H1 (cell line): ENCODE measurements around the gene KCNQ1OT1. TPM values are rescaled to one million over a fixed set of nuclear protein-coding genes. Genes with fewer than 3 reads are reported as not detected.

Experiments
- CTCF ChIA-PET: fragments of 300-600 bp; sonication (Branson Sonifier 250); formaldehyde crosslinking; loops from one replicate; lab custom pipeline; 2021; ENCODE audit not compliant: partially characterized antibody; lab: Charles Lee
- POLR2A ChIA-PET: fragments of 300-600 bp; sonication (Branson Sonifier 250); formaldehyde crosslinking; loops from one replicate; lab custom pipeline; 2021; ENCODE audit warnings: inconsistent platforms; ENCODE audit not compliant: partially characterized antibody; lab: Charles Lee
- DNase-seq, 2 experiments: peaks; one replicate each; pipeline versions ENCODE4 v3.0.0 to v3.0.0-alpha.2; 2010 to 2022; ENCODE audit warnings: low spot score in 2 of 2, low read depth in 1 of 2, mixed read lengths in 1 of 2
- FAIRE-seq: peaks from 2 replicates; lab custom pipeline; 2011; peaks lifted over from hg19 to GRCh38; lab: Jason Lieb, UNC
- H2AFZ ChIP-seq: 2 replicates; pipeline ENCODE4 v1.8.1; 2012; ENCODE audit warnings: low read length, inconsistent platforms
- H2AK5ac ChIP-seq: 2 replicates; pipeline ENCODE4 v1.6.1; 2013; ENCODE audit warnings: low read depth, low read length
- H2BK120ac ChIP-seq: replicated peaks from 2 replicates; pipeline ENCODE3; 2013; ENCODE audit warnings: low read depth, low read length, inconsistent platforms
- H2BK12ac ChIP-seq: 2 replicates; pipeline ENCODE4 v1.6.1; 2013; ENCODE audit warnings: low read depth, low read length
- H2BK15ac ChIP-seq: 2 replicates; pipeline ENCODE4 v1.6.1; 2013; ENCODE audit warnings: low read length
- H2BK20ac ChIP-seq: 2 replicates; pipeline ENCODE4 v1.6.1; 2013; ENCODE audit warnings: low read length
- H2BK5ac ChIP-seq: 2 replicates; pipeline ENCODE4 v1.6.1; 2013; ENCODE audit warnings: low read depth, low read length
- H3K14ac ChIP-seq: 2 replicates; pipeline ENCODE4 v1.6.1; 2013; ENCODE audit warnings: inconsistent platforms; ENCODE audit not compliant: insufficient read length
- H3K18ac ChIP-seq: 2 replicates; pipeline ENCODE4 v1.6.1; 2013; ENCODE audit warnings: low read length; ENCODE audit errors: extremely low read depth
- H3K23ac ChIP-seq: 2 replicates; pipeline ENCODE4 v1.6.1; 2013; ENCODE audit warnings: inconsistent platforms; ENCODE audit not compliant: insufficient read length
- H3K23me2 ChIP-seq: 2 replicates; pipeline ENCODE4 v1.6.1; 2013; ENCODE audit warnings: low read depth, low read length
- H3K27ac ChIP-seq: 2 replicates; pipeline ENCODE4 v1.6.1; 2011; ENCODE audit warnings: low read depth, low read length, inconsistent platforms
- H3K27me3 ChIP-seq, 4 experiments: replicated peaks in 1 of 4; 1 replicate in 1 of 4; 2 replicates in 3 of 4; pipeline versions ENCODE4 v1.6.1 to v1.8.1; 2011 to 2013; ENCODE audit warnings: low read length in 3 of 4, mild to moderate bottlenecking in 3 of 4, inconsistent platforms in 2 of 4, mixed read lengths in 2 of 4, moderate library complexity in 1 of 4; ENCODE audit not compliant: control insufficient read depth in 3 of 4, insufficient read depth in 3 of 4; ENCODE audit errors: extremely low read depth in 1 of 4
- H3K36me3 ChIP-seq, 4 experiments: 2 replicates each; pipeline versions ENCODE4 v1.6.1 to v1.8.1; 2011 to 2013; ENCODE audit warnings: mild to moderate bottlenecking in 4 of 4, low read length in 3 of 4, moderate library complexity in 2 of 4, control low read depth in 1 of 4, inconsistent platforms in 1 of 4; ENCODE audit not compliant: insufficient read depth in 4 of 4, control insufficient read depth in 2 of 4
- H3K4ac ChIP-seq: replicated peaks from 2 replicates; pipeline ENCODE3; 2013; ENCODE audit warnings: low read length, low read depth, mixed read lengths, inconsistent platforms; ENCODE audit not compliant: insufficient read length
- H3K4me1 ChIP-seq, 4 experiments: replicated peaks in 1 of 4; 1 replicate in 1 of 4; 2 replicates in 3 of 4; pipeline versions ENCODE4 v1.6.1 to v1.8.1; 2011 to 2013; ENCODE audit warnings: low read length in 3 of 4, inconsistent platforms in 2 of 4, mixed read lengths in 1 of 4; ENCODE audit not compliant: insufficient read depth in 4 of 4, control insufficient read depth in 3 of 4
- H3K4me2 ChIP-seq, 2 experiments: 2 replicates each; pipeline versions ENCODE4 v1.6.1 to v1.8.1; 2011 to 2013; ENCODE audit warnings: low read depth in 2 of 2, low read length in 2 of 2, control low read depth in 1 of 2, inconsistent platforms in 1 of 2, mild to moderate bottlenecking in 1 of 2; ENCODE audit not compliant: insufficient read depth in 1 of 2
- H3K4me3 ChIP-seq, 4 experiments: fragments of 200-600, 300-600 bp in 1 of 4; sonication (generic), shearing (Covaris generic), sonication (Bioruptor Twin) in 1 of 4; 2 replicates each; pipeline versions ENCODE4 v1.5.1 to v1.8.1; 2011 to 2016; ENCODE audit warnings: low read length in 4 of 4, low read depth in 3 of 4, control low read depth in 2 of 4, inconsistent platforms in 2 of 4, mild to moderate bottlenecking in 2 of 4, mixed read lengths in 1 of 4, moderate library complexity in 1 of 4; ENCODE audit not compliant: insufficient read depth in 2 of 4; ENCODE audit errors: extremely low read depth in 1 of 4
- H3K56ac ChIP-seq: replicated peaks from 2 replicates; pipeline ENCODE3; 2013; ENCODE audit warnings: low read depth, mild to moderate bottlenecking, mixed read lengths, low read length, inconsistent platforms; ENCODE audit not compliant: insufficient read length
- H3K79me1 ChIP-seq: 2 replicates; pipeline ENCODE4 v1.6.1; 2013; ENCODE audit warnings: low read depth, low read length, control low read depth
- H3K79me2 ChIP-seq, 2 experiments: 2 replicates each; pipeline versions ENCODE4 v1.6.1 to v1.8.1; 2012 to 2013; ENCODE audit warnings: low read length in 2 of 2, mild to moderate bottlenecking in 2 of 2, inconsistent platforms in 1 of 2; ENCODE audit not compliant: insufficient read depth in 2 of 2, control insufficient read depth in 1 of 2
- H3K9ac ChIP-seq, 4 experiments: replicated peaks in 1 of 4; 1 replicate in 1 of 4; 2 replicates in 3 of 4; pipeline versions ENCODE4 v1.6.1 to v1.8.1; 2011 to 2013; ENCODE audit warnings: low read depth in 3 of 4, low read length in 3 of 4, control low read depth in 2 of 4, mild to moderate bottlenecking in 2 of 4, moderate library complexity in 2 of 4, inconsistent platforms in 1 of 4; ENCODE audit errors: extremely low read depth in 1 of 4
- H3K9me3 ChIP-seq, 2 experiments: 2 replicates each; pipeline versions ENCODE4 v1.6.1 to v1.8.1; 2012 to 2013; ENCODE audit warnings: mild to moderate bottlenecking in 2 of 2, moderate library complexity in 2 of 2, control low read depth in 1 of 2, inconsistent platforms in 1 of 2, low read depth in 1 of 2, low read length in 1 of 2, mixed read lengths in 1 of 2; ENCODE audit not compliant: insufficient read depth in 2 of 2
- H4K20me1 ChIP-seq, 2 experiments: replicated peaks in 1 of 2; 2 replicates each; pipeline versions ENCODE3 to v1.8.1; 2011 to 2013; ENCODE audit warnings: inconsistent platforms in 2 of 2, low read length in 2 of 2, mild to moderate bottlenecking in 1 of 2; ENCODE audit not compliant: insufficient read depth in 2 of 2, control insufficient read depth in 1 of 2
- H4K5ac ChIP-seq: 2 replicates; pipeline ENCODE4 v1.6.1; 2013; ENCODE audit warnings: low read length, low read depth, mixed read lengths, inconsistent platforms; ENCODE audit not compliant: insufficient read length
- H4K8ac ChIP-seq: 2 replicates; pipeline ENCODE4 v1.8.0; 2013; ENCODE audit warnings: mild to moderate bottlenecking, moderate library complexity, low read length, inconsistent platforms; ENCODE audit not compliant: insufficient read depth; ENCODE audit errors: extremely low read depth
- H4K91ac ChIP-seq: replicated peaks from 2 replicates; pipeline ENCODE3; 2013; ENCODE audit warnings: low read length, mixed read lengths, inconsistent platforms; ENCODE audit not compliant: insufficient read length
- GTF2F1 ChIP-seq: IDR thresholded peaks from 2 replicates; pipeline ENCODE4 v1.6.1; 2012; ENCODE audit warnings: low read depth, low read length, improper control_type of control experiment, borderline replicate concordance
- MAFK ChIP-seq: IDR thresholded peaks from 2 replicates; pipeline ENCODE4 v1.6.1; 2012; ENCODE audit warnings: low read depth, mild to moderate bottlenecking, improper control_type of control experiment, low read length
- SRF ChIP-seq: IDR thresholded peaks from 2 replicates; pipeline ENCODE4 v1.6.1; 2011; ENCODE audit warnings: mild to moderate bottlenecking, low read depth, low read length, moderate library complexity
- WGBS, 2 experiments: shearing (Covaris generic) in 1 of 2; methylation state at CpG; one replicate each; pipeline versions ENCODE4 v1.1.6 to v1.1.7; 2013 to 2015; ENCODE audit warnings: low lambda C conversion rate in 2 of 2, mixed read lengths in 2 of 2, inconsistent platforms in 1 of 2, low coverage in 1 of 2, missing lambda C conversion rate in 1 of 2; ENCODE audit not compliant: insufficient replicate concordance in 2 of 2, insufficient coverage in 1 of 2, insufficient read length in 1 of 2; ENCODE audit errors: extremely low coverage in 1 of 2, missing lambda C conversion rate in 1 of 2; 5-methylcytosine and 5-hydroxymethylcytosine counted together
- polyA plus RNA-seq, 7 experiments: library from polyadenylated mRNA; depleted of rRNA in 3 of 7; stranded (reverse) in 5 of 7; unstranded in 2 of 7; fragments of >200 nt in 5 of 7; fragments of 200-250 nt in 2 of 7; gene quantifications; 1 replicate in 5 of 7; 2 replicates in 1 of 7; 4 replicates in 1 of 7; pipeline versions ENCODE4 v1.2.1 to v1.2.3, GENCODE V29; 2011 to 2013; ENCODE audit warnings: missing spikeins in 2 of 7, mixed read lengths in 2 of 7
- total RNA-seq: library from RNA; stranded (reverse); fragmentation: NEBNext Ultra II Directional; extraction: Animal tissue kit (Norgen Biotek cat#: 25700); gene quantifications from 2 replicates; pipeline ENCODE4 v1.2.1, GENCODE V29; 2021
- TF ChIP-seq, protein P1 (sequence below): IDR thresholded peaks from 2 replicates; pipeline ENCODE4 v1.6.1; 2012; ENCODE audit warnings: inconsistent platforms

Gene KCNQ1OT1
- total and polyA plus RNA-seq, 2 of the 8 experiments (the other 6 are each of a cell fraction or from before 2014, with no cell fraction given) = 0.21 to 1.2 TPM

- Histone ChIP-seq H2BK15ac (no peak overlapping the region; the same call in 1 of the 2 replicates), H3K27ac (no peak overlapping the region), H3K79me1 (no peaks in the 10 kb centered on the region), H3K9me3 (no peaks in the 10 kb centered on the region), H2BK5ac (no peak overlapping the region), H3K4me2 (no peak overlapping the region), H4K20me1 (peaks cover 0 to 16% of the 10 kb centered on the region in 2 experiments), H3K9ac (no peak overlapping the region), H3K18ac (peak overlapping the region; percentile 13; the same call in 1 of the 2 replicates), H2BK12ac (peak overlapping the region; percentile 75; the same call in 1 of the 2 replicates), H3K4me1 (peaks cover 11 to 35% (median 27%) of the 10 kb centered on the region in 4 experiments), H3K56ac (no peak overlapping the region), H4K91ac (no peak overlapping the region), H3K4ac (no peak overlapping the region), H3K4me3 (no peak overlapping the region), H3K36me3 (no peaks in the 10 kb centered on the region), H3K79me2 (no peaks in the 10 kb centered on the region), H2AFZ (no peak overlapping the region), H2BK20ac (0 out of 2 replicates have a peak overlapping the region, but pooled peaks have one; percentile 48), H4K8ac (no peak overlapping the region), H3K27me3 (peaks cover 43 to 99% (median 94%) of the 10 kb centered on the region in 4 experiments), H2BK120ac (no peak overlapping the region), H3K14ac (no peak overlapping the region), H4K5ac (no peak overlapping the region), H3K23ac (no peak overlapping the region), H2AK5ac (peak overlapping the region; percentile 58; the same call in 1 of the 2 replicates), H3K23me2 (no peaks in the 10 kb centered on the region)
- WGBS, 2 experiments = 82% methylated on average over 17 of the region's 17 CpGs; no CpG with 5 or more reads in 1 of the 2 experiments
- no peak for FAIRE-seq
- ChIA-PET POLR2A (no interaction called here), CTCF (interaction anchor here (0.9 to 1.4 kb wide), 9 partner anchors 10 to 166 kb away, joined by 3 to 5 read pairs (median 4); no protein-coding TSS in a partner anchor)
- no peak for DNase-seq
- TF ChIP-seq SRF = no peak
- no peak for TF ChIP-seq GTF2F1
- TF ChIP-seq, protein P1, sequence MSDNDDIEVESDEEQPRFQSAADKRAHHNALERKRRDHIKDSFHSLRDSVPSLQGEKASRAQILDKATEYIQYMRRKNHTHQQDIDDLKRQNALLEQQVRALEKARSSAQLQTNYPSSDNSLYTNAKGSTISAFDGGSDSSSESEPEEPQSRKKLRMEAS = 0 out of 2 replicates have a peak, but pooled peaks have one; percentile 41
- TF ChIP-seq MAFK = no peak
Observed at GRCh38 chr11:2719831-2720590, 20.2 kb upstream of the KCNQ1OT1 start.
